ENCODE results near the gene YTHDF2.

YTHDF2 gene

DNA sequence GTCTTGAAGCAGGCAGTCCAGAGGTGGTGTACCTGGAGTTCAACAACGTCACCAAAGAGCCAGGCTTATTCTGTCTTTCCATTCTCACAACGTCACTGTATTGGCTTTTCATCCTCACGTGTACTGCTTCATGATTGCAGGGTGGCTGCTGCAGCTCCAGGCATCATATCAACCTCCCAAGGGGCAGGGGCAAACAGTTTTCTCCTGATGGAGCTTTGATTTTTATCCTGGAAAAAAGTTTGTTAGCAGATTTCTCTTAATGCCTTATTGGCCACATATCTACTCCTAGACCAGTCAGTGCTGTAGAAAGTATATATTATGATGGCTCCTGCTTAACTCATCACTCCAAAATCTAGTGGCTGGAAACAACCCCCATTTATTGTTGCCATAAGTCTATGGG lies 66.9 kb downstream of the YTHDF2 start:
- no peak for DNase-seq

DNA sequence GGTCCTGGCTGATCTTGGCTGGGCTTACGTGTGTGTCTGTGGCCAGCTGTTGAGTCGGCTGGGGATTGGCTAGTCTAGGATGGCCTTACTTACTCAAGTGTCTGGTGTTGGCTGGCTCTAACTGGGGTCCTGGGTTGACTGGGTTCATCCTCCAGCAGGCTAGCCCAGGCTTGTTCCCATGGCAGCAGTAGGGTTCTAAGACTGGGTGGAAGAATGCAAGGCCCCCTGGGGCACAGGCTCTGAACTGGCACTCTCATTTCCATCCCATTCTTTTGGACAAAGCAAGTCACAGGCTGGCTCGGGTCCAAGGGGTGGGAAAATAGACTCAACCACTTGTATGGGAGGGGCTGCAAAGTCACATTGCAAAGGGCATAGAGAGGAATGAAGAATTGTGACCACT lies 67.3 kb downstream of the YTHDF2 start:
- DNase-seq: no peak

DNA sequence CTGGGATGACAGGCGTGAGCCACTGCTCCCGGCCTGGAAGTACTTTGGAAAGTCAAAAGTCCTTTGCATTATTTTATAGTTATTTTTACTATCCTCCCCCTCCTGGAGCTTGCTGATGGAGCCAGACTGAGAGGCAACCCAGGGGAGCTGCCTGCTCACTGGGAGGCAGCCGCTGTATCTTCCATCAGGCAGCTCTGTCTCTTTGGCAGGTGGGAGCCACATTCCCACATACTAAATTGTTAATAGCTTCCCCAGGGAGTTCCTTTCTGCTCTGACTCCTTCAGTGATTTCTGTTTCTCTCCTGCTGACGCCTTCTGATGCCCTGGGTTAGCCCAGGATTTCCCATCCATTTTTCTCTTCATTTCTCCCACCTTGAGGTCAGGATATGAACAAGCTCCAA lies 70.3 kb downstream of the YTHDF2 start:
- no peak for DNase-seq

DNA sequence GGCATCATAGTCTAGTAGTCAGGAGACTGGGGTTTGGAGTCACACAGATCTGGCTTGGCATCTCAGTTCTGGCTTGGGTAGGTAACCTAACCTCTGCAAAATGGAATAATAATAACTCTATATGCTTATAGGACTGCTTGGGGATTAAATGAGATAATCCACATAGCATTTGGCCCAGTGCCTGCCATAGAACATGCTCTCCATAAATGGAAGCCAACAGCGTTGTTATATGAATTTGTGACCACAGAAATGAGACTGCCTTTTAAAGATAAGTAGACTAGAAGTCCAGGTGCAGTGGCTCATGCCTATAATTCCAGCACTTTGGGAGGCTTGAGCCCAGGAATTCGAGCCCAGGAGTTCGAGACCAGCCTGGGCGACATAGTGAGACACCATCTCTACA lies 71.2 kb downstream of the YTHDF2 start:
- DNase-seq: peak; percentile 41

DNA sequence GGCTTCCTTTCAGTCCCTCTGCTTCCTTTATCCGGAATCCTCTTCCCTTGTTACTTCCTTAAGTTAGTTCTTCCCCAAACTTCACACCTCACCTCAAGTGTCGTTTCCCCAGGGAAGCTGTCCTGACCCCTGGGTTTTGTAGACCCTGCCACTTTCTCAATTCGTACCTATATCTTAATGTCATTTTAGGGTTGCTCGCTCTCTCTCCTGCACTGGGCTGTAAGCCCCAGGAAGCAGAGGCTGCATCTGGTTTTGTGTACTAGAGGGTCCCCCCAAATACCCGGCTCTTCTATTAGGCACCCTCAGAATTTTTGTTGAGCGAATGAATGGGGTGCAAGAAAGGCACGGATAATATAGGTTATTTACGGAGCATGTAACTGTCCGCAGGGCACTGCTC lies 74.6 kb downstream of the YTHDF2 start:
- DNase-seq: no peak

DNA sequence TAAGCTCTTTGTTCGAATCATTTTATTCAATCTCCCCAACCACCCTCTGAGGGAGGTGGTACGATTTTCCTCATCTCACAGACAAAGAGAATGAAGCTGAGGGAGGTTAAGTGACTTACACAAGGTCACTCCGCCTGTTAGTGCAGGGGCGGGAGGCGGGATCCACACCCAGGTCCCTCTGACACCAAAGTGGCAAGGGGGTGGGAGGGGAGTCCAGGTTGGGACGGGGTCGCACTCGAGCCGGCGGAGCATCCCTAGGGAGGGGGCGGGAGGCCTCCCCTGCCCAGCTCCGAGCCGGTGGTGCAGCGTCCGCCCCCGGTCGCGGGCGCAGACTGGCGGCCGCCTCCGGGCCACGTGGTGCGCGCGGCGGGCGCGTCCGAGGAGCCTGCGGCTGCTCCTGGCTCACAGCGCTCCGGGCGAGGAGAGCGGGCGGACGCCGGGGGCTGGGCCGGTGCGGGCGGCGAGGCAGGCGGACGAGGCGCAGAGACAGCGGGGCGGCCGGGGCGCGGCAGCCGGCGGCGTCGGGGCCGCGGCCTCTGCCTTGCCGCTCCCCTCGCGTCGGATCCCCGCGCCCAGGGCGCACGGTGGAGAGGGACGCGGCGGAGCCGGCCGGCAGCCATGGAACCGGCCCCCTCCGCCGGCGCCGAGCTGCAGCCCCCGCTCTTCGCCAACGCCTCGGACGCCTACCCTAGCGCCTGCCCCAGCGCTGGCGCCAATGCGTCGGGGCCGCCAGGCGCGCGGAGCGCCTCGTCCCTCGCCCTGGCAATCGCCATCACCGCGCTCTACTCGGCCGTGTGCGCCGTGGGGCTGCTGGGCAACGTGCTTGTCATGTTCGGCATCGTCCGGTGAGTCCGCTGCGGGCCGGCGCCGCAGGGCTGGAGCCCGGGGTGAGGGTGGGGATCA lies 75.3 kb downstream of the YTHDF2 start, which contains the start of gene OPRD1:
OPRD1 (plus strand) TSS at position 405 of the 903 bp plus-strand sequence; CDS start at position 619, 214 bp downstream.
- DNase-seq: no peak

DNA sequence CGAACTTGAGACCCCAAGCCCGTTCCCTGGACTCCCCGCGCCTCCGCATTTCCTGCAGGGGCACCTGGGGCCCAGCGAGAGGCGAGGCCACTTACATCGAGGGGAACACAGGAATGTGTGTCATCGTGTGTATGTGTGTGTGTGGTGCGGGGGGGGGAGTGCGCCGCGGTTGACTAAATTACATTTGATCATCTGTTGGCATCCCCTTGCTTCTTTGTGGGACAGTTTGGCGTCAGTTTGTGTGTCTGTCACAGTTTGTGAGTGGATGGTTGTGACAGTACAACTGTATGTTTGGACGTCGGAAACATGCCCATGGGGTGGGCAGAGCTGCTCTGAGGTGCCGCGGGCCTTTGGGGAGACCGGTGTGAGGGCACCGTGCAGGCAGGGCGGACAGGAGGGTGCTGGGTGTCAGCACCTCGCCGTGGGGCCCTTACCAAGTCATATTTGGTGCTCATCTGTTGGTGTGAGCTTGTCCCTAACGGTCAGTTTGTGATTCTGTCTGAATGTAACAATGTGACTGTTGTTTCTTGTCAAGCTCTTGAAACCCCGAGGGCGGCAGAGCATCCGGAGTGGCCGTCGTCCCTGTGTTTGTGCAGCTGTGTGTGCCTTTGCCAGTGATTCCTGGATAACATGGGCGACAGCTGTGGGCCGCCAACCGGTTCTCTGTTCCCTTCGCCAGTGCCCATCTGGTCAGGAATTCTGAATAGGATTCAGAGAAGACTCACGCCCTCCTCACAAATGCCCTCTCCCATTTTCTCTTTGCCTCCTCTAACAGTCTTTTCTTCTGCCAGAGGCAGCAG lies 76.1 kb downstream of the YTHDF2 start:
- no peak for DNase-seq

DNA sequence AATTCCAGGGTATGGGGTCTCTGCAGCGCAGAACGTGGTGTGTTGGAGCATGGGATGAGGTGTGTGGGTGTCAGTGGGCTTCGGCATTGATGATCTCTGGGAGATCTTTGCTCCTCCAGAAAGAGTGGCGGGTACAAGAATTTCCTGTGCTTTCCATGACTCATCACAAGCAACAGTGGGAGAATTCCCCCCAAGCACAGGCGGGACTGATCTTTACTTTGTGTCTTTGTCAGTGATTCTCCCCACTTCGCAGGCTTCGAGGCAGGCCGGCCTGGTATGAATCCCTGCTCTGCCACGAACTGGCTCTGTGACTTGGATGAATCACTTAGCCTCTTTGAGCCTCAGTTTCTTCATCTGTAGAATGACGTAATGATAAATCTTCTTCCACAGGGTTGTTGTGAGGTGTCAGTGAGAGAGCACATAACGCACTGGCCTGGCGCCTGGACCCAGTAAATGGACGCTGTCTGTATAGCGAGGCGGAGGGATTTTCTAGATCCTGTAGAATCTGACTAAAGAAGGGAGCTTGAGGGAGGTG lies 77.3 kb downstream of the YTHDF2 start:
- no peak for DNase-seq

DNA sequence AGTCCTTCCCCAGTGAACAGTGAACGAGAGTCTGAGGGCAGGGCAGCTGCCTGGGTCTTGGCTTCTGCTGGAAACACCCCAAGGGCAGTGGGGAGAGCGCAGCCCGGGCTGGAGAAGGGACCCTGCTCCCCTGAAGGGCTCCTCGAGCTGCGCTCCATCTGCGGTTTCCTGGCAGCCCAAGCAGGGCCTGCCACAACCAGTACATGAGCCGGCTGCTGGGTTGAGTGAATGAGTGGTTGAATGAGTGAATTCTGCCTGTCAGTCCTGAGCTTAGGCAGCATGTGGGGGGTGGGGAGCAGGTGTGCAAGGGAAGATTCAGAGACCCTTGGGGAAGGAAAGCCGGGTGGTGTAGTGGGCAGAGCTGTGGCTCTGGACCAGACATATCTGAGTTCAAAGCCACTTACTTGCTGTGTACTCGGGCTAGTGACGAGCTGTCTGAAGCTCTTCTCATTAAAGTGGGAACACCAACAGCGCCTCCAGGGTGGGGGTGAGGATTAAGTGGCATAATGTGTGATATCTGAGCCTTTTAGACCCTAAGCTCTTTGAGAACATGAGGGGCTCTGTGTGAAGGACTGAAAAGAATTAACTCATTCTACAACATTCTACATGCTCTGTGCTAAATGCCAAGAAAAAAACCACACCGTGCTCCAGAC lies 78.9 kb downstream of the YTHDF2 start:
- DNase-seq: peak; percentile 25

DNA sequence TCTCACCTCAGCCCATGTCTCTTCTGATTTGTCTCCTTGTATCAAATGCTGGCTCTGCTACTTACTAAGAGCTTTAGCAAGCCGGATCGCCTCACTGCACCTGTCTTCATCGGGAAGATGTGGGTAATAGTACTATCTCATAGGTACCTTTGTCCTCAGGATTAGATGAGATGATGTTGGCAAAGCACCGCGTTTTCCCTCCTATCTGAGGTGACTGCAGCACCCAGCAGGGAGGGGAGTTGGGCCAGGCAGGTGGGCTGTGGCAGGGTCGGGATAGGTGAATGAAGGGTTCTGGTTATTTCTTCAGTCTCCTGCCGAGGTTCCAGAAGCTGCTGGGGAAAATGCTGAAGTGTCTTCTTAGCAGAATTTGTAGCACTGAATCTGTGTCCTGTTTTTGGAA lies 80.4 kb downstream of the YTHDF2 start:
- DNase-seq: no peak

DNA sequence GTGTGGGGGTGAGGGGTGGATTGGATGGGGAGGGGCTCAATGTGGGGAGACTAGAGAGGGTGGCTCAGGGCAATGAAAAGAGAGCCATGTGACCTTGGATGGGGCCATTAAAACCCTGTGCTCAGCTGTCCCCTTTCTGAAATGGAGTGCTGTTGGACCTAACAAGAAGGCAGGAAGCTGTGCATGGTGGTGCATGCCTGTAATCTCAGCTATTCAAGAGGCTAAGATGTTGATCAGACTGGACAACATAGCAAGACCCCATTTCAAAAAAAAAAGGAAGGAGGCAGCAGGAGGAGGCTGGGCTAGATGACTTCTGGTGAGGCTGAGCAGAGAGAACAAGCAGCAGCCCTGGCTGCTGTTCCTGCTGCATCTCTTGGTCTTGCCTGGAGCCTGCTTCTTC lies 82.3 kb downstream of the YTHDF2 start:
- DNase-seq: no peak
